ENCODE results near the gene HACE1.

GRCh38 chr6:104730450-104730849 is 129.3 kb downstream of the HACE1 start:
- TF ChIP-seq CTCF (IDR thresholded peaks at IDR 0.05 in 4 of 5, conservative IDR thresholded peaks at IDR 0.05 in 1 of 5) = no peak
- no peak for TF ChIP-seq POLR2A (IDR thresholded peaks at IDR 0.05)

Measured in gastrocnemius medialis (tissue), 4 donors.